HG02938 (cell line): ENCODE results near the gene AAGAB.

ENCODE experiments used
- ATAC-seq: cut with Tn5 transposase; IDR thresholded peaks from one replicate; pipeline ENCODE4 v1.9.1; 2021; ENCODE audit warnings: mild to moderate bottlenecking, moderate library complexity; ENCODE audit not compliant: unreplicated experiment

The AAGAB gene

DNA sequence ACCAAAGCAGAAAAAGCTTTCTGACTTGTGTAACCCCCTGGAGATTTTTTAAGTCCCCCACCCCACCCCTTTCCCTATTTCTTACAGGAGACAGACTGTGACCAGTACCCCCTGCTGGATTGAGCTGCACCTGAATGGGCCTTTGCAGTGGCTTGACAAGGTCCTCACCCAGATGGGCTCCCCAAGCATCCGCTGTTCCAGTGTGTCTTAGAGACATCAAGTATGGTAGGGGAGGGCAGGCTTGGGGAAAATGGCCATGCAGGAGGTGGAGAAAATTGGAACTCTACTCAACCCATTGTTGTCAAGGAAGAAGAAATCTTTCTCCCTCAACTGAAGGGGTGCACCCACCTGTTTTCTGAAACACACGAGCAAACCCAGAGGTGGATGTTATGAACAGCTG, 64.1 kb downstream of the AAGAB start:
- no peak for ATAC-seq

GRCh38 chr15:67189326-67190051, 65.0 kb downstream of the AAGAB start:
- ATAC-seq = no peak

- ATAC-seq = no peak
These were observed 65.8 kb downstream of the AAGAB start for GRCh38 chr15:67188551-67189218.

DNA sequence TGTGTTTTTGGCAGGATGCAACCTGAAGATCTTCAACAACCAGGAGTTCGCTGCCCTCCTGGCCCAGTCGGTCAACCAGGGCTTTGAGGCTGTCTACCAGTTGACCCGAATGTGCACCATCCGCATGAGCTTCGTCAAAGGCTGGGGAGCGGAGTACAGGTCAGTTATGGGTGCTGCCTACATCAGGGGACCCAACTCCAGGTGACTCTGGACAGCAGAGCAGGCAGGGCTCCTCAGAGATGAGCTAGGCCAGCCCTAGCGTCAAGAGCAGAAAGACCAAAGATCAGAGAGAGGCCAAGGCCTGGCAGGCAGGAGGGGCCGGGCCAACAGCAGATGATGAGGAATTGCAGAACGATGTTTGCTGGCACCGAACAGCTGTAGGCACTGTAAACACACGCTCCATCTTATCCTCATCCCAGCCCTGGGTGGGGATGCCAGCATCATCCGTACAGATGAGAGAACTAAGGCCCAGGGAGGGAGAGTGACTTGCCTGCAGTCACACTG, 67.1 kb downstream of the AAGAB start:
- ATAC-seq = no peak

- ATAC-seq = no peak
These were observed 67.8 kb downstream of the AAGAB start for GRCh38 chr15:67186688-67187087.

GRCh38 chr15:67186226-67186649, 68.2 kb downstream of the AAGAB start:
- no peak for ATAC-seq

- no peak for ATAC-seq
These were observed 68.7 kb downstream of the AAGAB start for GRCh38 chr15:67185621-67186225.

- no peak for ATAC-seq
These were observed 69.4 kb downstream of the AAGAB start for GRCh38 chr15:67185051-67185450.

DNA sequence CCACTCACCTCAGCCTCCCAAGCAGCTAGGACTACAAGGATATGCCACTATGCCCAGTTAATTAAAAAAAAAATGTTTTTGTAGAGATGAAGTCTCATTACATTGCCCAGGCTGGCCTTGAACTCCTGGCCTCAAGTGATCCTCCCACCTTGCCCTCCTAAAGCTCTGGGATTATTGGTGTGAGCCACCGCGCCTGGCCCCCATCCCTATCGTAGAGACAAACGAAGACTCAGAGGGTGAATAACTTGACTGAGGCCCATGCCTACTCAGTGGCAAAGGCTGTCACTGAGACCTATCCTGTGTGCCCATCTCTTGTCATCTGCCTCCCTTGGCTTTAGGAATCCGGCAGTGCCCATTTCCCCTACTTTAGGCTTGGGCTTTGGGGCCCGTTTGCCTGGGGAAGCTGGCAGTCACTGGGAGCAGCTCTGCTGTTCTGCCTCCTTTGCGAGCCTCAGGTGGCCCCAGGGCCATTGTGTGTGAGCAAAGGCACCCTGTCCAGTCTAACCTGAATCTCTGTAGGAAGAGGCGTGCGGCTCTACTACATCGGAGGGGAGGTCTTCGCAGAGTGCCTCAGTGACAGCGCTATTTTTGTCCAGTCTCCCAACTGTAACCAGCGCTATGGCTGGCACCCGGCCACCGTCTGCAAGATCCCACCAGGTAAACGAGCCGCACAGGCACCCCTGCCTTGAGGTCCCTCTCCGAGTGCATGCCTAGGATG, 70.1 kb downstream of the AAGAB start:
- no peak for ATAC-seq

DNA sequence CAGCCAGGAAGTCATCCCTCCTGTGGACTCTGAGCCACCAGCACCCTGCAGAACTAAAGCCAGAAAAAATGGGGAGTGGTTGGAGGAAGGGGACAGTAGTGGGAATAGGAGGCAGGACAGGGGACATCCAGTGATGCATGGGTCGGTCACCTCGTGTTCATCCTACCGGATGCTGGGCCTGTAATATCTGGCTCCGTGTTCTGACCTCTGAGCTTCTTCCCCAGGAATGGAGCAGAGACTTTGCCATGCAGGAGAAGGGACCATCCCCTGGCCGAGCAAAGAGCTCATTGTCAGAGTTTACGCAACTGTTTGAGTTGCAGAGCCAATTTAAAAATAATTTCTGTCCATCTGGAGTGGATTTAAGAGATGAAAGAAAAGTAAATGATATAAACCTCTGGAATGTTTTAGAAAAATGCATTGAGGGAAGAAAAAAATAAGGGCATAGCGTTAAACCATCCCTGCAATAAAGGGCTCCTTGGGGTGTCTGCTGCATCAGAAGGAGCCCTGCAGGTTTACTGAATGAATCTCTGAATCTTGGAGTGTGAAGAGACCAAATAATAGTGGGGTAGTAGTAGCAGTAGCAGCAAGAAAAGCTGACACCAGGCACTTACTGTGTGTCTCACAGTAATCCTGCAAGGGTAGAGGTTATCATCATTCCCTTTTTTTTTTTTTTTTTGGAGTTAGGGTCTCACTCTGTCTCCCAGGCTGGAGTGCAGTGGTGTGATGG, 70.9 kb downstream of the AAGAB start:
- ATAC-seq = no peak

GRCh38 chr15:67181221-67181639, 73.2 kb downstream of the AAGAB start:
- no peak for ATAC-seq

DNA sequence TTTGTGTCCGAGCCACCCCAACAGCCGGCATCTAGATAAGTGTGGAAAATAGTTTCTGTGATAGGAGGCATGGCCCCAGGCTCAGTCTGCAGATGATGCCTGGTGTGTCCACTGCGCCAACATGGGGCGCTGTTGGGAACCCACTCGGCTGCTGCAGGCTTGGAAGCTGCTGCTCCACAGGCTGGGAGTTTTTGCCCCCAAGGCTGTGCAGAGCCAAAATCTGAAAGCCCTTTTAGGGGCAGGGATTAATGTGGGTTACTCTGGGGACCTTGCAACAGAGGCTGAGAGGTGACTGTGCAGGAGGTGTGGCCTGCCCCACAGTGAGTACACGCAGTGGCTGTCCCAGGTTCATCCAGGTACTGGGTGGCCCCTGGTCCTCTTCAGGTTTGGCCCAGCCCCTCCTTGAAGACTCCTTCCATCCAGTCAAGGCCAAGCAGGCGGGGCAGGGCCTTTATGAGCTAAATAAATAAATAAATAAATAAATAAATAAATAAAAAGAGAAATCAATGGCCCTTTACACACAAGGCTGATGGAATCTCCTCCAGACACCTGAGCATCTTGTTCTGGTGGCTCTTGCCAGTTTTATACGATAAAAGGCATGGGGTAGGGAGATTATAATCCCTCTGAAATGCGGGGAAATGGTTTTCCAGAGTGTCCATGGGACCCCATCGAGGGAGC, 73.8 kb downstream of the AAGAB start:
- ATAC-seq = no peak

DNA sequence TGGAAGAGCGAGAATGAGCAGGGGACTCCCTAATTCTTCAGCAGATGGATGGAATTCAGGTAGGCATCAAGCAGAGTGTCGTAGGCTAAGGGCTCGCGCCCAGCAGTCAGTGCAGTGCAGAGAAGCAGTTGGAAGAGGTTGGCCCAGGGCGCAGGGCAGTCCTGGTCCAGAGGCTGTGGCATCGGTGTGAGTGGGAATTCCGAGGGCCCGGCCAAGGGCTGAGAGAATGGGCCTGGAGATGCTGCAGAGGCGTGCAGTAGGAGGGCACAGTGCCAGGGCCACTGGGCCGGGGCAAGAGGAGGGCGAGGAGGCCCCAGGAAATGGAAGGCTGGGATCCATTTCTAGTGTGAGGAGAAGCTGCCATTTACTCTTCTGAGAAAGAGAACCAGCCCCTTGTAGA, 74.4 kb downstream of the AAGAB start:
- no peak for ATAC-seq

- ATAC-seq = no peak
These were observed 75.0 kb downstream of the AAGAB start for GRCh38 chr15:67179411-67179995.

GRCh38 chr15:67178569-67179210, 75.8 kb downstream of the AAGAB start:
- ATAC-seq = no peak

GRCh38 chr15:67177752-67178151, 76.7 kb downstream of the AAGAB start:
- no peak for ATAC-seq

DNA sequence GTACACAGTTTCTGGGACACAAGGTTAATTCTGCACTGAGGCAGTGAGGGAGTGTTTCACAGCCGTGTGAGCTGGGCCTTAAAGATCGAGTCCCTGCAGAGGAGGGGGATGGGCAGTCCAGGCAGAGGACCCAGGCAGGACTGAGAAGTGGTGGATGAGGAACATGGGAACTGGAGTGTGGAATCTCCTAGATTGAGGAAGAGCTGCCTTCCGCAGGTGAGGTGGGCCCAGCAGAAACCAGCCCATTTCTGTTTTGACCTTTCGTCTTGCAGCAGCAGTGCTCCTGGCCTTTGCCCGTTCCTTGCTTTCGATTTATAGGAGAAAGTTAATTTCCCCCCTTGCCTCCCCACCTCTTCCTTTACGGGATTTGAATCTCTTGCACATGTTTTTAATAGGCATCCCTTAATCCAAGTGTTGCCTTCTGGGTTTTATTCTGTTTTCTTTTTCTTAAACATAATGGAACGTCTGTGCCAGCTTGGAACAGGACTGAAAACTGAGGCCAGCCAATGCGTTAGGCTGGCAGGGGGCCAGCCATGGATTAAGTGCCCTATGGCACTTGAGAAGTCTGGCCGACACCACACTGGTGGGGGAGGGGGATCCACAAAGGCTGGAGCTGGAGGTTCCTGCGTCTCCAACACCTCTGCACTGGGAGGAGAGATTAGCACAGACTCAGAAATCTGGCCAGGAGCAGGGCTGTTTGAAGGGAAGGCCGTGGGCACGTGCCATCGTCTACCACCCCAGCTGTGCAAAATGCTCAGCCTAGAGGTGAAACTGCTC, 78.1 kb downstream of the AAGAB start:
- no peak for ATAC-seq

DNA sequence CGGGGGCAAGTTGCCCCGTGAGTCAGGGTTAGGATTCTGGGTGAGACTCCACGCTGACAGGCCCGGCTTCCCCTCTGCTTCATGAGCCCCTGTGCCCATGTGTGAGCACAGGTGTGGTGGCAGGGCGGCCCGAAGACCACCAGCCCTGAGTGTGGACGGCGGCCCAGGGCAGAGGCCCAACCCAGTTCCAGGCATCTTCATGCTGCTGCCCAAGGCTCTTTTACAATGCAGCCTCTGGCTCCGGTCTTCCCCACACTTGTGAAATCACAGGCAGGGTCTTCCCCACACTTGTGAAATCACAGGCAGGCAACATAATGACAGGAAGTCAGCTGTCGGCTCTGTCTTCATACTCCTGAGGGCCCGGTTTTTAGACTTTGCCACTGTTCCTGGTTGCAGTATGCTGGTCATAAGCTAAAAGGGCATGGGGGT, 78.8 kb downstream of the AAGAB start:
- ATAC-seq = no peak
